Endometrial microvascular endothelial cells (primary cell): Measurements from ENCODE around the gene BTBD10. TPM values are rescaled to one million over a fixed set of nuclear protein-coding genes. Genes with fewer than 3 reads are reported as not detected.

Source experiments
- in situ Hi-C: cut with HindIII; loops from 2 replicates; pipeline ENCODE4 v1.10.0; 2017; ENCODE audit warnings: low sequenced_read_pairs, low pct_unique_long_range_greater_than_20kb; ENCODE audit errors: inconsistent ontology term
- total RNA-seq: library from RNA; depleted of rRNA; stranded (reverse); fragments of >200 nt; gene quantifications from one replicate; pipeline ENCODE4 v1.2.3, GENCODE V29; 2015; ENCODE audit errors: inconsistent ontology term

Gene BTBD10
- total RNA-seq, 1 donor from 2014 or later = 86.3 TPM

GRCh38 chr11:13384908-13385640 lies 77.9 kb downstream of the BTBD10 start:
- in situ Hi-C loops = loop anchor here (25.0 kb wide), 1 partner anchor 173 kb away; no protein-coding TSS in a partner anchor

GRCh38 chr11:13382751-13383150 lies 80.3 kb downstream of the BTBD10 start:
- in situ Hi-C loops = loop anchor here (25.0 kb wide), 1 partner anchor 170 kb away; no protein-coding TSS in a partner anchor

GRCh38 chr11:13380731-13381130 lies 82.3 kb downstream of the BTBD10 start:
- in situ Hi-C loops = loop anchor here (25.0 kb wide), 1 partner anchor 168 kb away; no protein-coding TSS in a partner anchor

- in situ Hi-C loops = loop anchor here (25.0 kb wide), 1 partner anchor 166 kb away; no protein-coding TSS in a partner anchor
Measured at GRCh38 chr11:13378316-13378715, 84.7 kb downstream of the BTBD10 start.

- in situ Hi-C loops = loop anchor here (25.0 kb wide), 1 partner anchor 165 kb away; no protein-coding TSS in a partner anchor
Measured at GRCh38 chr11:13376838-13377237, 86.2 kb downstream of the BTBD10 start.

GRCh38 chr11:13376402-13376801 lies 86.6 kb downstream of the BTBD10 start:
- in situ Hi-C loops = loop anchor here (25.0 kb wide), 1 partner anchor 164 kb away; no protein-coding TSS in a partner anchor

GRCh38 chr11:13375798-13376197 lies 87.2 kb downstream of the BTBD10 start:
- in situ Hi-C loops = loop anchor here (25.0 kb wide), 1 partner anchor 163 kb away; no protein-coding TSS in a partner anchor

- in situ Hi-C loops = no loop called here
Measured at GRCh38 chr11:13373216-13373615, 89.8 kb downstream of the BTBD10 start.

GRCh38 chr11:13368041-13368446 lies 95.0 kb downstream of the BTBD10 start:
- in situ Hi-C loops = no loop called here

GRCh38 chr11:13367115-13367514 lies 95.9 kb downstream of the BTBD10 start:
- in situ Hi-C loops = no loop called here

- in situ Hi-C loops = no loop called here
Measured at GRCh38 chr11:13366266-13367026, 96.6 kb downstream of the BTBD10 start.

GRCh38 chr11:13364388-13364787 lies 98.6 kb downstream of the BTBD10 start:
- in situ Hi-C loops = no loop called here

- in situ Hi-C loops = no loop called here
Measured at GRCh38 chr11:13362596-13363109, 100.4 kb downstream of the BTBD10 start.

GRCh38 chr11:13358596-13359270 lies 104.3 kb downstream of the BTBD10 start:
- in situ Hi-C loops = no loop called here

- in situ Hi-C loops = no loop called here
Measured at GRCh38 chr11:13357232-13357631, 105.8 kb downstream of the BTBD10 start.

GRCh38 chr11:13355191-13355590 lies 107.8 kb downstream of the BTBD10 start:
- in situ Hi-C loops = no loop called here

- in situ Hi-C loops = no loop called here
Measured at GRCh38 chr11:13354335-13354734, 108.7 kb downstream of the BTBD10 start.

- in situ Hi-C loops = no loop called here
Measured at GRCh38 chr11:13352711-13353110, 110.3 kb downstream of the BTBD10 start.

GRCh38 chr11:13349581-13349980 lies 113.4 kb downstream of the BTBD10 start:
- in situ Hi-C loops = no loop called here
